SH-SY5Y (cell line): ENCODE measurements around the gene PLEKHA7.

Source experiments
- GATA2 ChIP-seq: IDR thresholded peaks from 2 replicates; pipeline ENCODE4 v1.6.1; 2011; ENCODE audit warnings: mild to moderate bottlenecking, low read depth, low read length
- GATA3 ChIP-seq: IDR thresholded peaks from 2 replicates; pipeline ENCODE4 v1.6.1; 2011; ENCODE audit warnings: low read depth, mild to moderate bottlenecking, low read length, moderate library complexity

DNA sequence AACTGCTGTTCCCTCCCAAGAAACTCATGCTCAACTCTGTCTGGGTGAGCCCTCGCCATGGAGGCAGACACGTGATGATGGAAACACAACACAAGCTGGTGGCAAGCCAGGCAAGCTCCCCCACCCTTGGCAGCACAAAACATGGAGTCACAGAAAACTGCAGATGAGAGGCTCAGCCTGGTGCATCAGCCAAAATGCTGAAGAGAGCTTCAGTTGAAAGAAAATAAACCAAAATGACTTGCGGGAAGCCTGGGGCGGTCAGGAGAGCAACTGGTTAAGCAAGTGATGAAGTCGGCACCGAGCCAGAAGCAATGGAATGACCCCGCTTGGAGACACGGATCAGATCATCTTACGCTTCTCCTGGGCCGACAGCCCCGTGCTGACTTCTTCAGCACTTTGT, 207.4 kb downstream of the PLEKHA7 start:
- TF ChIP-seq GATA3 (no peak), GATA2 (no peak)
